Left lung (tissue), 14 donors: ENCODE measurements around the gene LMAN2L. TPM values are rescaled to one million over a fixed set of nuclear protein-coding genes. Genes with fewer than 3 reads are reported as not detected.
A peak's percentile ranks its signal among the peaks of the same experiment; 100 is the strongest.

Experiments
- ATAC-seq: fragments of 200-7000 bp; cut with Tn5 transposase; one replicate; pipeline ENCODE4 v1.9.1; 2020; ENCODE audit warnings: moderate library complexity
- DNase-seq, 4 donors: peaks; one replicate each; pipeline ENCODE4 v3.0.0-alpha.2; 2013 to 2020
- H3K27ac ChIP-seq, 2 donors: fragments of 200-600 bp; sonication (generic) in 1 of 2; one replicate each; pipeline versions ENCODE4 v1.5.0 to v1.8.0; 2020 to 2021
- H3K27me3 ChIP-seq, 2 donors: fragments of 200-600 bp; sonication (generic) in 1 of 2; one replicate each; pipeline versions ENCODE4 v1.5.0 to v1.8.0; 2020 to 2021
- H3K36me3 ChIP-seq, 2 donors: fragments of 200-600 bp; sonication (generic) in 1 of 2; one replicate each; pipeline versions ENCODE4 v1.5.0 to v1.8.0; 2020 to 2021
- H3K4me1 ChIP-seq, 2 donors: fragments of 200-600 bp; one replicate each; pipeline ENCODE4 v1.8.0; 2021
- H3K4me3 ChIP-seq, 2 donors: fragments of 200-600 bp; sonication (generic) in 1 of 2; one replicate each; pipeline versions ENCODE4 v1.5.0 to v1.8.0; 2020 to 2021; ENCODE audit warnings: mild to moderate bottlenecking in 1 of 2
- H3K9me3 ChIP-seq, 2 donors: fragments of 200-600 bp; sonication (generic) in 1 of 2; one replicate each; pipeline versions ENCODE4 v1.5.0 to v1.8.0; 2020 to 2021
- CTCF ChIP-seq, 2 donors: fragments of 200-600 bp; sonication (generic) in 1 of 2; IDR thresholded peaks; one replicate each; pipeline versions ENCODE4 v1.5.0 to v1.8.0; 2021; ENCODE audit warnings: antibody characterized with exemption in 2 of 2
- intact Hi-C, 2 donors: fragments of 100-400 bp; cut with DNase I; formaldehyde crosslinking; loops; one replicate each; pipeline versions ENCODE4 v1.11.2 to v1.14.2; 2022
- long read RNA-seq, 12 donors: library from polyadenylated mRNA in 2 of 12; unstranded in 2 of 12; transcript quantifications; one replicate each; pipeline ENCODE4 v2.0.0 and lab custom pipeline, GENCODE V29; 2019 to 2026
- polyA plus RNA-seq, 6 donors: library from polyadenylated mRNA; unstranded; fragments of 120-200 nt; gene quantifications; one replicate each; pipeline ENCODE4 v1.2.1, GENCODE V29; 2013; ENCODE audit not compliant: insufficient read length in 6 of 6
- total RNA-seq, 2 donors: library from RNA; stranded (reverse); fragmentation: NEBNext Ultra II Directional; extraction: Animal tissue kit (Norgen Biotek cat#: 25700); gene quantifications; one replicate each; pipeline ENCODE4 v1.2.1, GENCODE V29; 2021
- donor health status: DM: no; HTN: yes; CAD: no.
- donor health status: DM: no; HTN: no; CAD: no.

LMAN2L gene
- 10 to 100 TPM; 18.4 to 23.2 TPM for total RNA-seq
- 10 to 100 TPM; 42.7 to 54.7 (median 50.7) TPM for polyA plus RNA-seq
- long read RNA-seq, donor 1, transcript LMAN2L-201 (8 exons, 2,397 nt): major isoform, 13 of 13 reads
- long read RNA-seq, donor 1, partial matches to known transcripts: 0 of 13 reads
- long read RNA-seq, donor 1, other reads (novel, unspliced or antisense): 0 of 13 reads
- long read RNA-seq, donor 2, transcript LMAN2L-201 (8 exons, 2,397 nt): major isoform, 13 of 14 reads
- long read RNA-seq, donor 2, partial matches to known transcripts: 0 of 14 reads
- long read RNA-seq, donor 2, other reads (novel, unspliced or antisense): 0 of 14 reads
- long read RNA-seq, donor 3, transcript LMAN2L-201 (8 exons, 2,397 nt): major isoform, 15 of 16 reads
- long read RNA-seq, donor 3, partial matches to known transcripts: 0 of 16 reads
- long read RNA-seq, donor 3, other reads (novel, unspliced or antisense): 0 of 16 reads
- long read RNA-seq, donor 4, transcript LMAN2L-201 (8 exons, 2,397 nt): major isoform, 6 of 11 reads
- long read RNA-seq, donor 4, partial matches to known transcripts: 0 of 11 reads
- long read RNA-seq, donor 4, other reads (novel, unspliced or antisense): 2 of 11 reads
- long read RNA-seq, donor 5, transcript LMAN2L-201 (8 exons, 2,397 nt): major isoform, 8 of 10 reads
- long read RNA-seq, donor 5, partial matches to known transcripts: 0 of 10 reads
- long read RNA-seq, donor 5, other reads (novel, unspliced or antisense): 0 of 10 reads
- long read RNA-seq, donor 6, transcript LMAN2L-201 (8 exons, 2,397 nt): major isoform, 14 of 15 reads
- long read RNA-seq, donor 6, partial matches to known transcripts: 0 of 15 reads
- long read RNA-seq, donor 6, other reads (novel, unspliced or antisense): 0 of 15 reads
- long read RNA-seq, donor 7, transcript LMAN2L-201 (8 exons, 2,397 nt): major isoform, 23 of 25 reads
- long read RNA-seq, donor 7, partial matches to known transcripts: 0 of 25 reads
- long read RNA-seq, donor 7, other reads (novel, unspliced or antisense): 0 of 25 reads
- long read RNA-seq, donor 8, transcript LMAN2L-201 (8 exons, 2,397 nt): major isoform, 13 of 21 reads
- long read RNA-seq, donor 8, partial matches to known transcripts: 7 of 21 reads
- long read RNA-seq, donor 8, other reads (novel, unspliced or antisense): 0 of 21 reads
- long read RNA-seq, donor 9: 0 reads
- long read RNA-seq, donor 10, transcript LMAN2L-201 (8 exons, 2,397 nt): major isoform, 12 of 12 reads
- long read RNA-seq, donor 10, partial matches to known transcripts: 0 of 12 reads
- long read RNA-seq, donor 10, other reads (novel, unspliced or antisense): 0 of 12 reads
- long read RNA-seq, donor 11, transcript LMAN2L-201 (8 exons, 2,397 nt): major isoform, 5 of 10 reads
- long read RNA-seq, donor 11, transcript LMAN2L-202 (9 exons, 2,020 nt): major isoform, 5 of 10 reads
- long read RNA-seq, donor 11, partial matches to known transcripts: 0 of 10 reads
- long read RNA-seq, donor 11, other reads (novel, unspliced or antisense): 0 of 10 reads
- long read RNA-seq, donor 12, transcript LMAN2L-201 (8 exons, 2,397 nt): major isoform, 17 of 18 reads
- long read RNA-seq, donor 12, partial matches to known transcripts: 0 of 18 reads
- long read RNA-seq, donor 12, other reads (novel, unspliced or antisense): 0 of 18 reads

GRCh38 chr2:96739633-96740428 is at the start of gene LMAN2L:
LMAN2L (minus strand) TSS chr2:96740064; CDS start chr2:96740040, 24 bp downstream.
- peaks cover 22 to 38% of the 10 kb centered on the region in 2 donors for H3K4me1 ChIP-seq
- ATAC-seq (peak; percentile 99), DNase-seq (peak; percentile 96 to 98 (median 97))
- H3K36me3 ChIP-seq: peaks cover 0 to 6% of the 10 kb centered on the region in 2 donors
- no peaks in the 10 kb centered on the region for H3K27me3 ChIP-seq
- intact Hi-C loops: no loop called here
- H3K27ac ChIP-seq: peak within 1 kb of the TSS; percentile 71 to 75
- no peaks in the 10 kb centered on the region for H3K9me3 ChIP-seq
- peak within 1 kb of the TSS; percentile 66 to 90 for H3K4me3 ChIP-seq
- TF ChIP-seq CTCF (IDR thresholded peaks at IDR 0.05): no peak

- no peak overlapping the region for H3K4me3 ChIP-seq
- no peak overlapping the region for H3K27ac ChIP-seq
- DNase-seq (no peak), ATAC-seq (no peak)
- peaks cover 8 to 20% of the 10 kb centered on the region in 2 donors for H3K4me1 ChIP-seq
- no peaks in the 10 kb centered on the region for H3K27me3 ChIP-seq
- TF ChIP-seq CTCF (IDR thresholded peaks at IDR 0.05): no peak
- H3K9me3 ChIP-seq: no peaks in the 10 kb centered on the region
- no peaks in the 10 kb centered on the region for H3K36me3 ChIP-seq
- intact Hi-C loops: no loop called here
These were observed 49.4 kb upstream of the LMAN2L start for GRCh38 chr2:96789245-96789617.

- H3K27ac ChIP-seq: peak overlapping the region in 1 of 2 donors; percentile 48
- no peaks in the 10 kb centered on the region for H3K9me3 ChIP-seq
- no peak for TF ChIP-seq CTCF (IDR thresholded peaks at IDR 0.05)
- H3K36me3 ChIP-seq: no peaks in the 10 kb centered on the region
- no peaks in the 10 kb centered on the region for H3K27me3 ChIP-seq
- H3K4me1 ChIP-seq: peaks cover 8 to 20% of the 10 kb centered on the region in 2 donors
- no peak overlapping the region for H3K4me3 ChIP-seq
- DNase-seq (peak in 1 of 4 donors; percentile 50), ATAC-seq (peak; percentile 78)
- intact Hi-C loops: no loop called here
These were observed 48.8 kb upstream of the LMAN2L start for GRCh38 chr2:96788442-96789244.
